Vagina (tissue), 2 donors: ENCODE measurements around the gene NPAS2. TPM values are rescaled to one million over a fixed set of nuclear protein-coding genes. Genes with fewer than 3 reads are reported as not detected.

ENCODE experiments used
- DNase-seq, 2 donors: peaks; one replicate each; pipeline ENCODE4 v3.0.0-alpha.2; 2017; ENCODE audit errors: extremely low spot score in 2 of 2
- H3K27ac ChIP-seq: fragments of 200-600 bp; sonication (generic); one replicate; pipeline ENCODE4 v1.5.1; 2019
- H3K27me3 ChIP-seq: fragments of 200-600 bp; sonication (generic); one replicate; pipeline ENCODE4 v1.5.1; 2019
- H3K36me3 ChIP-seq, 2 donors: fragments of 200-600 bp; sonication (generic); one replicate each; pipeline ENCODE4 v1.5.1; 2017 to 2019
- H3K4me1 ChIP-seq: fragments of 200-600 bp; sonication (generic); one replicate; pipeline ENCODE4 v1.5.1; 2019
- H3K4me3 ChIP-seq, 2 donors: fragments of 200-600 bp; sonication (generic); 1 replicate in 1 of 2; 2 replicates in 1 of 2; pipeline ENCODE4 v1.5.1; 2016 to 2019
- H3K9me3 ChIP-seq: fragments of 200-600 bp; sonication (generic); one replicate; pipeline ENCODE4 v1.5.1; 2019
- POLR2A ChIP-seq, 2 donors: fragments of 450-650 bp; IDR thresholded peaks; one replicate each; pipeline ENCODE4 v1.6.1; 2017; ENCODE audit warnings: antibody characterized with exemption in 2 of 2, mild to moderate bottlenecking in 2 of 2, moderate library complexity in 2 of 2
- POLR2AphosphoS5 ChIP-seq, 2 donors: sonication (generic); formaldehyde crosslinking; IDR thresholded peaks; one replicate each; pipeline ENCODE4 v1.9.0; 2017; ENCODE audit warnings: antibody characterized with exemption in 2 of 2, mild to moderate bottlenecking in 2 of 2, low read depth in 1 of 2; ENCODE audit not compliant: insufficient read depth in 1 of 2
- intact Hi-C: fragments of 100-400 bp; cut with DNase I; formaldehyde crosslinking; loops from one replicate; pipeline ENCODE4 v1.15.1; 2023
- total RNA-seq: library from RNA; depleted of rRNA; stranded (reverse); fragments of >200 nt; gene quantifications from one replicate; pipeline ENCODE4 v1.2.3, GENCODE V29; 2016
- TF ChIP-seq, protein P1 (sequence below), 3 experiments: fragments of 450-650 bp in 2 of 3; fragments of 200-600 bp in 1 of 3; sonication (generic) in 1 of 3; IDR thresholded peaks; one replicate each; pipeline ENCODE4 v1.5.1; 2017 to 2019; ENCODE audit warnings: antibody characterized with exemption in 3 of 3, mild to moderate bottlenecking in 2 of 3, moderate library complexity in 2 of 3

Gene NPAS2
- total RNA-seq, 1 donor from 2014 or later = 37.6 TPM

DNA sequence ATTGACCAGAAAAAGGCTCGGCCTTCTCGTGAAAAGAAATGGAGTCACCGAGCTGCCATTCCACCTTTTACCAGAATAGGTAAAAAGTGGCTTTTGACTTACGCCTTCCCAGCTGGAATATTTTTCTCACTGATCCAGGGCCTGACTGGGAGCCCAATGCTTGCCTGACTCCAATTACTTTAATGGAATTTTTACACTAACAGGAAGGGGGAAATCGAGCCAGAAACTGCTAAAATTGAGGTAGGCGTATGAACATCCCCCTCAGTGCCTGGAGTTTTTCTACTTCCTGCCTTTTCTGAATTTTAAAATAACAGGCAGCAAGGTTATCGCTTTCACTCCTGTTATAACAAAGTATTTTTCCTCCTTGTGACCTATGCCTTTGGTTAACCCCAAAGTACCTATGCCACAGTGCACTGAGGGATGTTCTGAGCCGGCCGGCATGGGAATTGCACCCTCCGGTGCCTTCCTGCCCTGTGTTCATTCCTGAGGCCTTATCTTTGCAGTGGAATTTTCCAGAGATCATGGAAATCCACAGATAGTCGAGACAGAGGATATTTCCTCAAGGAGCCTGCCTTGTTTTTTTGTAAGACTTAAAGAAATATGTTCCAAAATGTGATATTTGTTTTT lies 163.9 kb downstream of the NPAS2 start:
- no peaks in the 10 kb centered on the region for H3K36me3 ChIP-seq
- no peaks in the 10 kb centered on the region for H3K4me1 ChIP-seq
- H3K27me3 ChIP-seq = no peaks in the 10 kb centered on the region
- no peaks in the 10 kb centered on the region for H3K9me3 ChIP-seq
- peak overlapping the region; percentile 17 for H3K27ac ChIP-seq
- no peak overlapping the region for H3K4me3 ChIP-seq
- DNase-seq = no peak
- TF ChIP-seq, protein P1, sequence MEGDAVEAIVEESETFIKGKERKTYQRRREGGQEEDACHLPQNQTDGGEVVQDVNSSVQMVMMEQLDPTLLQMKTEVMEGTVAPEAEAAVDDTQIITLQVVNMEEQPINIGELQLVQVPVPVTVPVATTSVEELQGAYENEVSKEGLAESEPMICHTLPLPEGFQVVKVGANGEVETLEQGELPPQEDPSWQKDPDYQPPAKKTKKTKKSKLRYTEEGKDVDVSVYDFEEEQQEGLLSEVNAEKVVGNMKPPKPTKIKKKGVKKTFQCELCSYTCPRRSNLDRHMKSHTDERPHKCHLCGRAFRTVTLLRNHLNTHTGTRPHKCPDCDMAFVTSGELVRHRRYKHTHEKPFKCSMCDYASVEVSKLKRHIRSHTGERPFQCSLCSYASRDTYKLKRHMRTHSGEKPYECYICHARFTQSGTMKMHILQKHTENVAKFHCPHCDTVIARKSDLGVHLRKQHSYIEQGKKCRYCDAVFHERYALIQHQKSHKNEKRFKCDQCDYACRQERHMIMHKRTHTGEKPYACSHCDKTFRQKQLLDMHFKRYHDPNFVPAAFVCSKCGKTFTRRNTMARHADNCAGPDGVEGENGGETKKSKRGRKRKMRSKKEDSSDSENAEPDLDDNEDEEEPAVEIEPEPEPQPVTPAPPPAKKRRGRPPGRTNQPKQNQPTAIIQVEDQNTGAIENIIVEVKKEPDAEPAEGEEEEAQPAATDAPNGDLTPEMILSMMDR (IDR thresholded peaks at IDR 0.05) = no peak
- TF ChIP-seq POLR2AphosphoS5 (IDR thresholded peaks at IDR 0.05; ENCODE audit: insufficient read depth in 1 of 2, low read depth in 1 of 2) (no peak), POLR2A (IDR thresholded peaks at IDR 0.05) (no peak)
- intact Hi-C loops = loop anchor here (5.0 to 10.0 kb wide), 3 partner anchors 169 to 381 kb away; no protein-coding TSS in a partner anchor

DNA sequence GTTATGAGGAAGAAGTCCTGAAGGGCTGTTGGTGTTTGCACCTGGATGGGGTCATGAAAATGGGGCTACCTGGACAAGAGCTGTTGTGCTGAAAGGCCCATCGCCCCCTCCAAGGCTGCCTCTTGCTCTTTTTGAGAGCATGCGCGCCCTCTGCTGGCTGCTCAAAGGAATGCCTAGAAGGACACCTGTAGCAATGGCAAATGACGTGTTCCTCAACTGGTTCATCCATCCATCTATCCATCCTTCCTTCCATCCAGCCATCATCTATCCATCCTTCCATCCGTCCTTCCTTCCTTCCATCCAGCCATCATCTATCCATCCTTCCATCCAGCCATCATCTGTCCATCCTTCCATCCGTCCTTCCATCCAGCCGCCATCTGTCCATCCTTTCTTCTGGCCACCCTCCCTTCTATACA lies 165.0 kb downstream of the NPAS2 start:
- no peak overlapping the region for H3K4me3 ChIP-seq
- H3K27me3 ChIP-seq = no peaks in the 10 kb centered on the region
- no peaks in the 10 kb centered on the region for H3K9me3 ChIP-seq
- H3K36me3 ChIP-seq = no peaks in the 10 kb centered on the region
- no peaks in the 10 kb centered on the region for H3K4me1 ChIP-seq
- no peak for TF ChIP-seq POLR2A (IDR thresholded peaks at IDR 0.05)
- TF ChIP-seq, protein P1 (IDR thresholded peaks at IDR 0.05) = peak; percentile 85 to 95 (median 94)
- no peak for DNase-seq
- H3K27ac ChIP-seq = no peak overlapping the region
- intact Hi-C loops = loop anchor here (5.0 to 10.0 kb wide), 4 partner anchors 170 to 383 kb away; no protein-coding TSS in a partner anchor

DNA sequence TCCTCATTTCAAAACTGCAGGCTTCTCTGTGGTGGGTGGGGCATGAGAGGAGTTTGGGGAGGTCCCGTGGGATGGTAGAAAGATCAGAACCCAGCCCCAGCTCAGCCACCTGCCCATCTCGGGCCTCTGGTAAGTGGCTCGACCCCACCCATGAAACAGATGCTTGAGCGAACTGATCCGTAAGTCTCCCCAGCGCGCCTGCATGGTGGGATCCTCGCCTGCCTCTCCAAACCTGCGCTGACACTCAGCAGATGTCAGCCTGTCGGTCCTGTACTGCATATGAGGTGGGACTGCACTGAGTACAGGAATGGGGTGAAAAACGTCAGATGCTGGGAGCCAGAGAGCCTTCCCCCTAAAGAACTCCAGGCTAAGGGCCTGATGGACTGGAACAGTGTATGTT lies 166.2 kb downstream of the NPAS2 start:
- no peak for TF ChIP-seq POLR2AphosphoS5 (IDR thresholded peaks at IDR 0.05; ENCODE audit: insufficient read depth in 1 of 2, low read depth in 1 of 2)
- intact Hi-C loops = loop anchor here (5.0 to 10.0 kb wide), 3 partner anchors 171 to 374 kb away; no protein-coding TSS in a partner anchor
- no peak overlapping the region for H3K4me3 ChIP-seq
- no peak for DNase-seq
- no peak overlapping the region for H3K27ac ChIP-seq
- H3K9me3 ChIP-seq = no peaks in the 10 kb centered on the region
- no peaks in the 10 kb centered on the region for H3K4me1 ChIP-seq
- H3K27me3 ChIP-seq = no peaks in the 10 kb centered on the region
- H3K36me3 ChIP-seq = no peaks in the 10 kb centered on the region

DNA sequence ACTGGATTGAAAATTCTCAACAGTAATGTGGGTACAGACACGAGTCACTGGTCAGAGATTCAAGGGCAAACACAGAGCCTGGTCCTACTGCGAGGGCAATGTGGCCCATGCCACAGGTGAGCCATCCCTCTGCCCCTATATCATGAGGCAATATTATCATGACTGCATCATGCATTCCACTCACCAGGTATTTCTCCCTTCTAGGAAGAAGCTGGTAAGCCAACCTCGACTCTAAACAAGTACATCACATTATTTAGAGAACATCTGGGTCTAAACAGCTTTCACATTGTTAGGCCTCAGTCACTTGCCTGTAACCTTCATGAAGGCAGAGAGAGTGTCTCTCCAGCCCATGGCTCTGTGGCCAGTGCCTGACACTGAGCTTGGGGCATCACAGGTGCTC lies 167.6 kb downstream of the NPAS2 start:
- Histone ChIP-seq H3K27ac (no peak overlapping the region), H3K4me1 (no peaks in the 10 kb centered on the region), H3K36me3 (no peaks in the 10 kb centered on the region), H3K4me3 (no peak overlapping the region), H3K9me3 (no peaks in the 10 kb centered on the region), H3K27me3 (no peaks in the 10 kb centered on the region)
- no peak for DNase-seq
- intact Hi-C loops = loop anchor here (5.0 to 10.0 kb wide), 3 partner anchors 173 to 375 kb away; no protein-coding TSS in a partner anchor
- TF ChIP-seq, protein P1 (IDR thresholded peaks at IDR 0.05) = no peak
- no peak for TF ChIP-seq POLR2AphosphoS5 (IDR thresholded peaks at IDR 0.05; ENCODE audit: insufficient read depth in 1 of 2, low read depth in 1 of 2)

DNA sequence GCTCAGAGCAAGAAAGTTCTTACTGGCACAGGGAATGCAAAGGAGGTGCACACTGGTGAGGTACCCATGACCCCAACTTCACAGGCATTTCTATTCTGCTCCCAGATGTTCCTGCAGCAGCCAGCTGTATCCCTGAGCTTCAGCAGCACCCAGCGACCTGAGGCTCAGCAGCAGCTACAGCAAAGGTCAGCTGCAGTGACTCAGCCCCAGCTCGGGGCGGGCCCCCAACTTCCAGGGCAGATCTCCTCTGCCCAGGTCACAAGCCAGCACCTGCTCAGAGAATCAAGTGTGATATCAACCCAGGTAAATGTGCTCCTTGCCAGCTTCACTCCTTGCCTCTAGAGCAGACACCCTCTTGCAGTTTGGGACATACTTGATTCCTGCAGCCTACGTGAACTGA lies 168.0 kb downstream of the NPAS2 start:
- no peaks in the 10 kb centered on the region for H3K9me3 ChIP-seq
- no peak overlapping the region for H3K27ac ChIP-seq
- no peak overlapping the region for H3K4me3 ChIP-seq
- intact Hi-C loops = loop anchor here (5.0 to 10.0 kb wide), 3 partner anchors 173 to 376 kb away; no protein-coding TSS in a partner anchor
- no peak for DNase-seq
- H3K27me3 ChIP-seq = no peaks in the 10 kb centered on the region
- H3K4me1 ChIP-seq = no peaks in the 10 kb centered on the region
- TF ChIP-seq POLR2AphosphoS5 (IDR thresholded peaks at IDR 0.05; ENCODE audit: insufficient read depth in 1 of 2, low read depth in 1 of 2) (no peak), POLR2A (IDR thresholded peaks at IDR 0.05) (no peak)
- TF ChIP-seq, protein P1 (IDR thresholded peaks at IDR 0.05) = no peak
- H3K36me3 ChIP-seq = no peaks in the 10 kb centered on the region
